K562 (cell line): Measurements from ENCODE around the gene EIPR1. TPM values are rescaled to one million over a fixed set of nuclear protein-coding genes. Genes with fewer than 3 reads are reported as not detected.
A peak's percentile ranks its signal among the peaks of the same experiment; 100 is the strongest.

Source experiments
- ATAC-seq: fragments of 200-7000 bp; cut with Tn5 transposase; 3 replicates; pipeline ENCODE4 v1.9.1; 2020; ENCODE audit warnings: moderate library complexity
- BruUV-seq: library from RNA; stranded (reverse); fragments of 400-500 nt; replicated peaks from 2 replicates; lab custom pipeline; 2021; lab: Mats Ljungman, UMichigan
- CTCF ChIA-PET: fragments of 300-600 bp; formaldehyde crosslinking; extraction: SDS; loops from one replicate; lab custom pipeline; 2021; ENCODE audit warnings: low intra/inter-chr PET ratio; lab: Yijun Ruan, JAX
- POLR2A ChIA-PET: fragments of 300-600, 350-650 bp; sonication (Branson Sonifier 250); formaldehyde crosslinking; extraction: SDS; loops from one replicate; lab custom pipeline; 2021; ENCODE audit warnings: antibody characterized with exemption, inconsistent platforms; lab: Yijun Ruan, JAX
- DNase-seq, 4 experiments: peaks; one replicate each; pipeline versions ENCODE4 v3.0.0 to v3.0.0-alpha.2; 2011 to 2018; ENCODE audit warnings: low spot score in 3 of 4, mixed read lengths in 3 of 4; ENCODE audit errors: extremely low read depth in 1 of 4
- FAIRE-seq: peaks from 2 replicates; lab custom pipeline; 2011; peaks lifted over from hg19 to GRCh38; lab: Jason Lieb, UNC
- H2AFZ ChIP-seq: 2 replicates; pipeline ENCODE4 v1.6.0; 2011; ENCODE audit warnings: low read depth, low read length, control low read depth, inconsistent platforms
- H3K27ac ChIP-seq: fragments of 200-600 bp; 3 replicates; pipeline ENCODE4 v1.8.0; 2011; ENCODE audit warnings: low read depth, mild to moderate bottlenecking, control low read depth, inconsistent platforms, low read length, moderate library complexity, mixed read lengths; ENCODE audit errors: extremely low read depth
- H3K27me3 ChIP-seq, 2 experiments: fragments of 300-600 bp in 1 of 2; 2 replicates in 1 of 2; 3 replicates in 1 of 2; pipeline versions ENCODE4 v1.6.0 to v1.8.0; 2011; ENCODE audit warnings: inconsistent platforms in 2 of 2, low read length in 2 of 2, mild to moderate bottlenecking in 1 of 2, mixed read lengths in 1 of 2, moderate library complexity in 1 of 2; ENCODE audit not compliant: control insufficient read depth in 2 of 2, insufficient read depth in 2 of 2
- H3K36me3 ChIP-seq: fragments of 300-600 bp; 3 replicates; pipeline ENCODE4 v1.8.0; 2011; ENCODE audit warnings: mild to moderate bottlenecking, low read length, inconsistent platforms; ENCODE audit not compliant: control insufficient read depth, insufficient read depth
- H3K4me1 ChIP-seq, 2 experiments: fragments of 200-600 bp in 1 of 2; replicated peaks in 1 of 2; 2 replicates in 1 of 2; 3 replicates in 1 of 2; pipeline versions ENCODE4 v1.5.1 to v1.8.0; 2011; ENCODE audit warnings: inconsistent platforms in 2 of 2, low read length in 2 of 2, mild to moderate bottlenecking in 1 of 2, mixed read lengths in 1 of 2, moderate library complexity in 1 of 2; ENCODE audit not compliant: control insufficient read depth in 2 of 2, insufficient read depth in 2 of 2
- H3K4me2 ChIP-seq: 2 replicates; pipeline ENCODE4 v1.6.1; 2011; ENCODE audit warnings: low read length, control low read depth, inconsistent platforms, mixed read lengths; ENCODE audit not compliant: insufficient read depth
- H3K4me3 ChIP-seq: fragments of 200-600 bp; sonication (generic), shearing (Covaris generic); 2 replicates; pipeline ENCODE4 v1.5.1; 2016; ENCODE audit warnings: control low read depth, inconsistent platforms
- H3K79me2 ChIP-seq: fragments of 200-600 bp; 3 replicates; pipeline ENCODE4 v1.8.0; 2011; ENCODE audit warnings: low read length, inconsistent platforms; ENCODE audit not compliant: control insufficient read depth, insufficient read depth
- H3K9ac ChIP-seq, 2 experiments: 2 replicates each; pipeline versions ENCODE4 v1.6.0 to v1.6.1; 2011; ENCODE audit warnings: low read depth in 2 of 2, low read length in 2 of 2, control low read depth in 1 of 2, inconsistent platforms in 1 of 2, mild to moderate bottlenecking in 1 of 2, mixed read lengths in 1 of 2; ENCODE audit not compliant: insufficient read depth in 1 of 2
- H3K9me1 ChIP-seq: one replicate; pipeline ENCODE4 v1.6.0; 2011; ENCODE audit warnings: inconsistent platforms, mild to moderate bottlenecking, low read length, moderate library complexity; ENCODE audit not compliant: control insufficient read depth, insufficient read depth
- H3K9me3 ChIP-seq: replicated peaks from 2 replicates; pipeline ENCODE4 v1.5.1; 2011; ENCODE audit warnings: low read depth, low read length, inconsistent platforms; ENCODE audit not compliant: control insufficient read depth, insufficient read depth
- H4K20me1 ChIP-seq: replicated peaks from 2 replicates; pipeline ENCODE4 v1.6.1; 2011; ENCODE audit warnings: low read length, inconsistent platforms, mixed read lengths; ENCODE audit not compliant: control insufficient read depth, insufficient read depth
- C11orf30 ChIP-seq: fragments of 450-650 bp; IDR thresholded peaks from 2 replicates; pipeline ENCODE4 v1.6.1; 2016; ENCODE audit warnings: low read depth, mild to moderate bottlenecking
- CAMTA2 ChIP-seq: fragments of 250-450 bp; sonication (Bioruptor Pico); conservative IDR thresholded peaks from 2 replicates; pipeline ENCODE4 v1.5.1; 2022
- E2F1 ChIP-seq: sonication (generic); formaldehyde crosslinking; IDR thresholded peaks from 2 replicates; pipeline ENCODE4 v1.8.1; 2023; ENCODE audit warnings: mild to moderate bottlenecking, missing genetic modification reagents, moderate library complexity
- EP400 ChIP-seq: fragments of 450-650 bp; IDR thresholded peaks from 2 replicates; pipeline ENCODE4 v1.6.1; 2017; ENCODE audit warnings: antibody characterized with exemption, mild to moderate bottlenecking, moderate library complexity
- FOXA3 ChIP-seq, 2 experiments: fragments of 450-650 bp in 1 of 2; sonication (generic) in 1 of 2; formaldehyde crosslinking; IDR thresholded peaks in 1 of 2; conservative IDR thresholded peaks in 1 of 2; 2 replicates each; pipeline versions ENCODE4 v1.4.0 to v1.8.0; 2020 to 2022; ENCODE audit warnings: mild to moderate bottlenecking in 2 of 2, missing genetic modification reagents in 1 of 2
- GATAD2B ChIP-seq: fragments of 450-650 bp; IDR thresholded peaks from 2 replicates; pipeline ENCODE4 v1.6.1; 2017; ENCODE audit warnings: mild to moderate bottlenecking, borderline replicate concordance
- KLF10 ChIP-seq: fragments of 250-450 bp; sonication (Bioruptor Pico); IDR thresholded peaks from 2 replicates; pipeline ENCODE4 v1.6.1; 2021; ENCODE audit warnings: matching md5 sums
- NCOA2 ChIP-seq, 2 experiments: fragments of 450-650 bp; IDR thresholded peaks; 2 replicates each; pipeline ENCODE4 v1.6.1; 2018; ENCODE audit warnings: mild to moderate bottlenecking in 2 of 2, moderate library complexity in 1 of 2; ENCODE audit not compliant: partially characterized antibody in 2 of 2
- NFE2 ChIP-seq: IDR thresholded peaks from 2 replicates; pipeline ENCODE4 v1.6.1; 2014; ENCODE audit warnings: antibody characterized with exemption, low read depth
- OTX1 ChIP-seq: fragments of 450-650 bp; formaldehyde crosslinking; IDR thresholded peaks from 2 replicates; pipeline ENCODE4 v1.4.0; 2022; ENCODE audit warnings: mild to moderate bottlenecking
- SETDB1 ChIP-seq: IDR thresholded peaks from one replicate; pipeline ENCODE4 v1.6.1; 2012; ENCODE audit warnings: low read length, control low read depth, inconsistent platforms
- SMC3 ChIP-seq: conservative IDR thresholded peaks from 2 replicates; pipeline ENCODE4 v1.6.1; 2011; ENCODE audit warnings: low read depth, low read length, improper control_type of control experiment; ENCODE audit not compliant: insufficient read depth
- TCF7 ChIP-seq: sonication (generic); IDR thresholded peaks from 2 replicates; pipeline ENCODE4 v1.6.1; 2016; ENCODE audit warnings: antibody characterized with exemption, borderline replicate concordance
- ZFP36 ChIP-seq: fragments of 150-350 bp; IDR thresholded peaks from 2 replicates; pipeline ENCODE4 v1.6.1; 2018; ENCODE audit warnings: low read length, low read depth; ENCODE audit not compliant: partially characterized antibody
- ZNF316 ChIP-seq: fragments of 450-650 bp; IDR thresholded peaks from 2 replicates; pipeline ENCODE4 v1.6.1; 2016
- ZNF75A ChIP-seq: fragments of 450-650 bp; formaldehyde crosslinking; IDR thresholded peaks from 2 replicates; pipeline ENCODE4 v1.4.0; 2020; ENCODE audit warnings: mild to moderate bottlenecking
- WGBS: fragments of 100-300 bp; shearing (Covaris generic); methylation state at CpG from one replicate; pipeline ENCODE4 v1.1.6; 2016; ENCODE audit warnings: low coverage, mixed read lengths; ENCODE audit not compliant: insufficient coverage; ENCODE audit errors: missing lambda C conversion rate; 5-methylcytosine and 5-hydroxymethylcytosine counted together
- in situ Hi-C: fragments of 300-500 bp; cut with MboI; formaldehyde crosslinking; loops from 4 replicates; pipeline ENCODE4 v1.15.0; 2018; ENCODE audit warnings: inconsistent platforms, mixed read lengths
- intact Hi-C: fragments of 100-400 bp; cut with micrococcal nuclease; formaldehyde crosslinking; loops from 2 replicates; pipeline ENCODE4 v1.14.2; 2022
- polyA plus RNA-seq, 8 experiments: library from polyadenylated mRNA; depleted of rRNA in 4 of 8; stranded (reverse) in 5 of 8; unstranded in 3 of 8; fragments of >200 nt; fragmentation: Nextera tagmentation in 2 of 8; fragmentation: Illumina TruSeq in 1 of 8; extraction: Ambion mirVana in 2 of 8; extraction: Trizol in 1 of 8; gene quantifications; 2 replicates each; pipeline versions ENCODE4 v1.2.1 to v1.2.3, GENCODE V29; 2011 to 2014; ENCODE audit warnings: inconsistent platforms in 1 of 8, missing spikeins in 1 of 8
- total RNA-seq, 7 experiments: library from RNA; depleted of rRNA in 6 of 7; stranded (reverse); fragments of >200 nt in 6 of 7; fragmentation: Illumina TruSeq in 2 of 7; extraction: Trizol in 2 of 7; gene quantifications; 2 replicates each; pipeline versions ENCODE4 v1.2.1 to v1.2.3, GENCODE V29; 2011 to 2021; ENCODE audit warnings: low replicate concordance in 1 of 7

The EIPR1 gene
- total and polyA plus RNA-seq, 9 of the 15 experiments (the other 6 are each of a cell fraction or from before 2014, with no cell fraction given): 19.9 to 54.4 (median 35.9) TPM

GRCh38 chr2:3151153-3151918, 226.3 kb downstream of the EIPR1 start:
- no peaks in the 10 kb centered on the region for H3K9me3 ChIP-seq
- no peak overlapping the region for H3K9ac ChIP-seq
- TF ChIP-seq ZFP36 (peak; percentile 74), NFE2 (peak; percentile 48), C11orf30 (peak; percentile 27; the same call in 1 of the 2 replicates), CAMTA2 (CRISPR knock-in tag) (no peak), OTX1 (CRISPR knock-in tag) (no peak), EP400 (no peak), KLF10 (no peak), FOXA3 (CRISPR knock-in tag; conservative IDR thresholded peaks at IDR 0.05 in 1 of 2, IDR thresholded peaks at IDR 0.05 in 1 of 2) (no peak), SMC3 (no peak), SETDB1 (no peak), TCF7 (no peak), E2F1 (CRISPR knock-in tag) (no peak), ZNF316 (peak; percentile 41), ZNF75A (CRISPR knock-in tag) (no peak), GATAD2B (no peak), NCOA2 (IDR thresholded peaks at IDR 0.05; ENCODE audit: partially characterized antibody in 2 of 2) (no peak)
- H3K36me3 ChIP-seq: no peaks in the 10 kb centered on the region
- no peak overlapping the region for H2AFZ ChIP-seq
- in situ Hi-C loops (no loop called here), intact Hi-C loops (no loop called here)
- no peaks in the 10 kb centered on the region for H3K79me2 ChIP-seq
- FAIRE-seq: no peak
- no peaks in the 10 kb centered on the region for H3K9me1 ChIP-seq
- H4K20me1 ChIP-seq: no peaks in the 10 kb centered on the region
- 45% methylated on average over 5 of the region's 6 CpGs for WGBS
- peak in 1 of 4 experiments; percentile 34 for DNase-seq
- H3K27me3 ChIP-seq: peaks cover 4 to 26% of the 10 kb centered on the region in 2 experiments; a peak in 3 of 5 replicates
- ChIA-PET POLR2A (no interaction called here), CTCF (no interaction called here)
- H3K4me3 ChIP-seq: no peak overlapping the region
- BruUV-seq: no TSS peak
- no peak overlapping the region for H3K4me2 ChIP-seq
- H3K4me1 ChIP-seq: peaks cover 0 to 11% of the 10 kb centered on the region in 2 experiments; a peak in 2 of 5 replicates
- H3K27ac ChIP-seq: no peak overlapping the region
- ATAC-seq: peak; percentile 52
